SKM-1 treated with dmso at 0.1 percent for 144 hours (cell line): Measurements from ENCODE around the gene EFS.
A peak's percentile ranks its signal among the peaks of the same experiment; 100 is the strongest.
"Not testable (repeated sequence)": the region's sequence is repeated elsewhere in the genome, so short reads cannot be mapped to it uniquely, and the experiment has no call there.

ENCODE experiments used
- DNase-seq: peaks from one replicate; lab custom pipeline; 2025; ENCODE audit not compliant: unreplicated experiment; lab: John Stamatoyannopoulos, UW

The EFS gene

DNA sequence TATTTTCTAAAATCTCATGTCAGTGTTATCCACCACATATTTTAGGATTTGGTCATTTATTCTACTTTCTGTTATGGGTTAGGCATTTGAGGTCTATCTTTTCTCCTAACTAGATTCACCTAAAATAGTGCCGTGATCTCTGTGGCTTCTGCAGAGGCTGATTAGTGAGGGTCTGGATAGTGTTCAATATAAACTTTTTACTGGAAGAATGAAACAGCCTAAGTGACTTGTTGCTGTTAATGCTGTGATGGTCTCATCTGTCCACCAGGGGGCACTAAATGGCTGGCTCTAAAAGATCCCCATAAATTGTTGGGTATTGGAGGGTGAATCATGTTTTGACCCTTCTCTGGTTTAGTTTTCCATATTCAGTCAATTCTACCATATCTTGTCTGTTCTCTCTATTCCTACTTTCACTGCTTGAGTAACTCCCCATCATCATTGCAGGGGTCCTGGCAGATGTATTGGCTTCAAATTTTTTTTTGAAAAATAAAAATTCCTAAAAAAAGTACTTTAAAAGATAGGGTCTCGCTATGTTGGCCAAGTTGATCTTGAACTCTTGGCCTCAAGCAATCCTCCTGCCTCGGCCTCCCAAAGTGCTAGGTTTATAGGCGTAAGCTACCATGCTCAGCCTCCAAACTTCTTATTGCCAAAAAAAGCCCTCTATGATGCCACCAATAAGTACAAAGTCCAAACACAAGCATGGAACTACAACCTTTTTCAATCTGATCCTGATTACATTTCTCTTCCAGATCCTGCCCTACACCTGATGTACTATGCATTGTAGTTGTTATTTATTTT, 36.8 kb downstream of the EFS start:
- DNase-seq = peak; percentile 8

DNA sequence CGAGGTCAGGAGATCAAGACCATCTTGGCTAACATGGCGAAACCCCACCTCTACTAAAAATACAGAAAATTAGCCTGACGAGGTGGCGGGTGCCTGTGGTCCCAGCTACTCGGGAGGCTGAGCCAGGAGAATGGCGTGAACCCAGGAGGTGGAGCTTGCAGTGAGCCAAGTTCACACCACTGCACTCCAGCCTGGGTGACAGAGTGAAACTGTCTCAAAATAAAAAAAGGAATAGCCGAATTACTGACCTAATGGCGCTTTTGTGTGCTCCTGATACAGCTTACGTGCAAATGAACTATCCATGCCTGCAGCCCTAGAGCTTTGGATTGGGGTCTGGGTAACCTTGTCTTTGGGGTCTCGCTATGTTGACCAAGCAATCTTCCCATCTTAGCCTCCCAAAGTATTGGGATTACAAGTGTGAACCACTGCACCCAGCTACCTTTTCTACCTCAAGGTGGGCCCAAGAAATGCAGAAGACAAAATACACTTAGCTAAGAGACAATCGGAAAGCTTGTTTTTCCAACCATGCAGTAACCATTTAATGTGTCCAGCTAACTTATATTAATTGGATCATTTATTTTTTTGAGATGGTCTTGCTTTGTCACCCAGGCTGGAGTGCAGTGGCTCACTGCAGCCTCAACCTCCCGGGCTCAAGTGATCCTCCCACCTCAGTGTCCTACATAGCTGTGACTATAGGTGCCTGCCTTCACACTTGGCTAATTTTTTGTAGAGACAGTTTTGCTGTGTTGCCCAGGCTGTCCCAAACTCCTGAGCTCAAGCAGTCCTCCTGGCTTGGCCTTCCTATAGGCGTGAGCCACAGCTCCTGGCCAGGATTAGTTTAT, 38.3 kb downstream of the EFS start:
- DNase-seq = no peak

DNA sequence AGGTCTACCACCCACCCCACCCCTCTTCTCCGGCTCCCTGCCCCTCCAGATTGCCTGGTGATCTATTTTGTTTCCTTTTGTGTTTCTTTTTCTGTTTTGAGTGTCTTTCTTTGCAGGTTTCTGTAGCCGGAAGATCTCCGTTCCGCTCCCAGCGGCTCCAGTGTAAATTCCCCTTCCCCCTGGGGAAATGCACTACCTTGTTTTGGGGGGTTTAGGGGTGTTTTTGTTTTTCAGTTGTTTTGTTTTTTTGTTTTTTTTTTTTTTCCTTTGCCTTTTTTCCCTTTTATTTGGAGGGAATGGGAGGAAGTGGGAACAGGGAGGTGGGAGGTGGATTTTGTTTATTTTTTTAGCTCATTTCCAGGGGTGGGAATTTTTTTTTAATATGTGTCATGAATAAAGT, 39.2 kb downstream of the EFS start:
- not testable (repeated sequence) for DNase-seq

DNA sequence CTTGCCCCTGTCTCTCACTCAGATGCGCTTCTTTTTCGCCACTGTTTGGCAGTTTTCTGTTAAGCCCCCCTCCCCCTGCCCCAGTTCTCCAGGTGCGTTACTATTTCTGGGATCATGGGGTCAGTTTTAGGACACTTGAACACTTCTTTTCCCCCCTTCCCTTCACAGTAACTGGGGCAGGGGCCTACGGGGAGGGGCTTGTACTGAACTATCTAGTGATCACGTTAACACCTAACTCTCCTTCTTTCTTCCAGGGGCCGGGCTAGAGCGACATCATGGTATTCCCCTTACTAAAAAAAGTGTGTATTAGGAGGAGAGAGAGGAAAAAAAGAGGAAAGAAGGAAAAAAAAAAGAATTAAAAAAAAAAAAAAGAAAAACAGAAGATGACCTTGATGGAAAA, 40.0 kb downstream of the EFS start:
- no peak for DNase-seq

DNA sequence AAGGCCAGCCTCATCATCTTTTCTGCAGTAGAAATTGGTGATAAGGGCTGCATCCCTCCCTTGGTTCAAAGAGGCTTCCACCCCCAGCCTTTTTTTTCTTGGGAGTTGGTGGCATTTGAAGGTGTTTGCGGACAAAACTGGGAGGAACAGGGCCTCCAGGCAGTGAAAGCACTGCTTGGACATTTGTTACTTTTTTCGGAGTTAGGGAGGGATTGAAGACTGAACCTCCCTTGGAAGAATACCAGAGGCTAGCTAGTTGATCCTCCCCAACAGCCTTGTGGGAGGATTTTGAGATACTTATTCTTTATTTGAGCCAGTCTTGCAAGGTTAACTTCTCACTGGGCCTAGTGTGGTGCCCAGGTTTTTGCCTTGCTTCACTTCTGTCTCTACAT, 40.5 kb downstream of the EFS start:
- no peak for DNase-seq

DNA sequence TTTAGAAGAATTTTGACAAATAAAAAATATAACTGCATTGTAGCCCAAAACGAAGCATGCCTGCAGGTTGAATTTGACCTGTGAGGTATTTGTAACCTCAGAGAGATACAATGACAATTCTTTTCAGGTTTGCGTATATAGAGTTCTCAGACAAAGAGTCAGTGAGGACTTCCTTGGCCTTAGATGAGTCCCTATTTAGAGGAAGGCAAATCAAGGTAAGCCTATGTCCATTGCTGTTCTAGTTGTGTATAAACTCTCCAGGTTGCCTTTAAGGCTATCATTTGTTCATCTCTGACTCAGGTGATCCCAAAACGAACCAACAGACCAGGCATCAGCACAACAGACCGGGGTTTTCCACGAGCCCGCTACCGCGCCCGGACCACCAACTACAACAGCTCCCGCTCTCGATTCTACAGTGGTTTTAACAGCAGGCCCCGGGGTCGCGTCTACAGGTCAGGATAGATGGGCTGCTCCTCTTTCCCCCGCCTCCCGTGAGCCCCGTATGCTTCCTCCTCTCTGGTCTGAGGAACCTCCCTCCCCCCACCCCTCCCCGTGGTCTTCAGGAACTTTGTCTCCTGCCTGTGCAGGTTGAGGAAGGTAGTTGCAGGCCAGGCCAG, 41.0 kb downstream of the EFS start:
- no peak for DNase-seq

DNA sequence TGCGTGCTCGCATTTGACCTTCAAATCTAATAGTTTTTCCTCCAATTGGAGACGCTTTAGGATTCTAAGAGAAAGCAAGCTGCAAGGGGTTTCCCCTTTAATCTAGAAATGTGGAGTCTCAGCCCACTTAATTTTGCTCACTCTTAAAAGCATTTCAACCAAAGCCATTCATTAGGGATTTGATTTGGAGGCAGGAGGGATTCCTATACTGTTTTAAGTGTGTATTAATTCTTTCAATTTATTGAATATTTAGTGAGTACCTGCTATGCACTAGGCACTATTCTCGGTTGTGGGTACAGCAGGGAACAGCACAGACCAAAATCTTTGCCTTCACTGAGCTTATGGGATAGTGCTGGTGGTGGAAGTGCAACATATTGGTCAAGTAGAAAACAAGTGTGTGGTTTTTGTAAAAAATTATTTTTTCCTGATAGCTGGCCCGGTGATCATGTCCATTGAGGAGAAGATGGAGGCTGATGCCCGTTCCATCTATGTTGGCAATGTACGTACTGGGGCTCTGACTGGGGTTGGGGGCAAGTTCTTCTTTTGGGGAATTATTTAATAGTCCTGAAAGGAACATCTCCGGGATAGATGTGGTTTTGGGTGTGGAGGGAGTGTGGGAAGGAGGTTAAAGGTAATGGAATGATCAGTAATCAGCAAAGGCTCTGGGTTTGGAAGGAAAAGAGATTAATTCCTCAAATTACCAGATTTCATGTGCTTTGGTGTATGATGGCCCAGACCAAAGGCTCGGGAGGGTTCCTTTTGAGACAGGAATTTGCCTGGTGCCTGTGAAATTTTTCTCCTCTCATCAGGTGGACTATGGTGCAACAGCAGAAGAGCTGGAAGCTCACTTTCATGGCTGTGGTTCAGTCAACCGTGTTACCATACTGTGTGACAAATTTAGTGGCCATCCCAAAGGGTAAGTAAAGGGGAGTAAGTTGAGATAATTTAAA, 42.1 kb downstream of the EFS start:
- no peak for DNase-seq

DNA sequence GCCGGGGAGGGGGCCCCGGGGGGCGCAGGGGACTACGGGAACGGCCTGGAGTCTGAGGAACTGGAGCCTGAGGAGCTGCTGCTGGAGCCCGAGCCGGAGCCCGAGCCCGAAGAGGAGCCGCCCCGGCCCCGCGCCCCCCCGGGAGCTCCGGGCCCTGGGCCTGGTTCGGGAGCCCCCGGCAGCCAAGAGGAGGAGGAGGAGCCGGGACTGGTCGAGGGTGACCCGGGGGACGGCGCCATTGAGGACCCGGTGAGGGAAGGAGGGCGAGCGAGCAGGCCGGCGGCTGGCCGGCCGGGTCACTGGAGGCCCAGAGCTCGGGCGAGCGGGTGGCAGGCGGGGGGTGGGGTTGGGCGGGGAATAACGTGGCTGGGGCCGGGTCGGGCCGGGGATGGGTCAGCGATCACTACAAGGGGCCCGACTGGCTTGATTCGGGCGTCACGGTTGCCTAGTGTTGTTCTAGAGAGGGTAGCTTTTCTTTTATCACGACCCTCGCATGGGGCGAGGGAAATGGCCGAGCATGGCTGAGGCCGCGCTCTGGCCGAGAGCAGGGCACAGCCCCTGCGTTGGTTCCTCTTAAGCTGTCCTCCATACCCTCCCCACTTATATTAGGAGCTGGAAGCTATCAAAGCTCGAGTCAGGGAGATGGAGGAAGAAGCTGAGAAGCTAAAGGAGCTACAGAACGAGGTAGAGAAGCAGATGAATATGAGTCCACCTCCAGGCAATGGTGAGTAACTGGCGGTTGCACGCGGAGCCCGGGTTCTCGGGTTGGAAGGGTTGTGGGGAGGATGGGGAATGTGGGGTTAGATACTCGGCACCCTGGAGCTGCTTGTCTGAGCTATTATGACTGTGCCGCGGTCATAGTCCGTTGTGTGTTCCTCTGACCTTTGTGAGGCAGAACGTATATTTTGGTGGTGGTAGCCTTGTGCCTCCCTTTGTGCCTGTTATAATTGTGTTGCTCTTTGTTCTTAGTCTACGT, 43.1 kb downstream of the EFS start:
- no peak for DNase-seq

DNA sequence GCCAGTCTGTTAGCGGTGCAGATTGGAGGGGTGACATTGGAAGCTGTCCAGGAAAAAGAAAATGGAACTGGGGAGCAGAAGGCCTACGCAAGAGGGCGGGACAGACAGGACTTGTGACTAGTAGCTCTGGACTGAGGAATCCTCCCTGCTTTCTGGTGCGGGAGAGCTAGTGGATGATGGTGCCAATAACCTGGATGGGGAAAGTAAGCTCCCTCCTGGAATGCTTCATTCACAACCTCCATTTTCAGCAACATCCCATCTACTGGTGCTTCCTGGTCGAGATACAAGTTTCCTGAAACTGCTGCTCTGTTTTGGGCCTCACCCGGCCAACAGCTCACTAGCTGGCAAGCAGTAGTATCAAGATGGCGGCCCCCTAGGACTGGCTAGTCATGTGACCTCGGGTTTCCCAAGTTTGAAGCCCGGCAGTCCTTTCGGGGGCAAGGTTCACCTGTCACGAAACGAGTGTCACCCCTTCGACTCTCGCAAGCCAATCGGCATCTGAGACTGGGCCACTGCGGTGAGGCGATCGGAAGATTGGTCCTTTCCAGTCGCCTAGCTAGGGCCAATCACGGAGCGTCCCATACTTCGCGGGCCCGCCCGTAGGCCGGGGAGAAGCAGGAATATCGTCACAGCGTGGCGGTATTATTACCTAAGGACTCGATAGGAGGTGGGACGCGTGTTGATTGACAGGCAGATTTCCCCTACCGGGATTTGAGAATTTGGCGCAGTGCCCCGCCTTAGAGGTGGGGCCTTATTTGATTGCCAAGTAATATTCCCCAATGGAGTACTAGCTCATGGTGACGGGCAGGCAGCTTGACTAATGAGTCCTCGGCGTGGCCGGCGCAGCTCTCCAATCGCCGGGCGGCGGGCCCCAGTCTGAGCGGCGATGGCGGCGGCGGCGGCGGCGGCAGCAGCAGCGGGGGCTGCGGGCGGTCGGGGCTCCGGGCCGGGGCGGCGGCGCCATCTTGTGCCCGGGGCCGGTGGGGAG, 44.1 kb downstream of the EFS start, which contains the start of gene PABPN1:
Gene PABPN1 (plus strand): TSS at position 874 of the 988 bp plus-strand sequence. CDS start 13 bp downstream, at position 887.
- peak; percentile 93 for DNase-seq

DNA sequence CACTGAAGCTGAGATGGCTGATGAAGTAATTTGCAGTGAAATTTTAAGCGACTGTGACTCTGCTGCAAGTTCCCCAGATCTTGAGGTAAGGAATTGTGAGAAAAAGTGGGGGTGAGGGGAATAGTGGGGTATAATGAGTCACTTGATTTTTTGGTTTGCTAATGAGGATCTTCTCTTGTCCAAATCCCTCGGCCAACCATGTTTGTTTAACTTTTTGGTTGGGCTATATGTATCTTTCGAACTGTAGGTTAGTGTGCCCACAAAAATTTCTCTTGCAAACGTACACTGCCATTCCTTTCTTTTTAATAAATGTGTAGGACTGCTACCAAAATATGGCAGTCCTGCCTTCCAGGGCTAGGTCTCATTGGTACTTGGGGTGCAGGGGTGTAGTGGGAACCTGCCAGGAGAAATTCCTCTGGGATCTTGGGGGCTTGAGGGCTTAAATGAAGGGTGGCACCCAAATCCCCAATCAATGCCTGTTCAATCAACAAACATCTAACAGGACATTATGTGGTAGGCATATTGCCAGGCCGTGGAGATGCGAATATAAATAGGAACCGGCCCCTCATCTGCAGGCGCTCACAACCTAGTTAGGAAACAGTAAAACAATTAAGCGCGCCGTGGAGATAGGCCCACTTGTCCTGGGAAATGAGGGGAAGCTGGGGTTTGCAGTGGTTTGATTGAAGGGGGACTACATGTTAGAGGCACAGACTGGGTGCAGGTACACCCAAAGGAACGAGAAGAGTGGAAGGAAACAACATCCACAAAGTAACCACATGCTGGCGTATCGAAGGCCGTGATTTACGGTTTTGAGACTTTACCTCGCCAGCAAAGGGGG, 45.0 kb downstream of the EFS start:
- no peak for DNase-seq

DNA sequence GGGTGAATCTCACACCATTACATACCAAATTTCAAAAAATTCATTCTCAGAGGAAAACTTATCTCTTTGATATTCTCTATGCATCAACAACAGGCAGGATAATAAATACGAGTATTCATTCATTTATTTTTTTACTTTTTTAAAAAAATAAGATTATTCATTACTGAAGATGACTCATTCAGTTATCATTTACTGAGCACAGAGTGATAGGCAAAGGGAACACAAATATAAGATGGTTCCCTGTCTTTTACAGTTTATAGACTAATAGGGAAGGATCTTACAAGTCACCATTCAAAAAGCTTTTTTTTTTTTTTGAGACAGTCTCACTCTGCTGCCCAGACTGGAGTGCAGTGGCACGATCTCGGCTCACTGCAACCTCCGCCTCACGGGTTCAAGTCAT, 48.7 kb downstream of the EFS start:
- no peak for DNase-seq

DNA sequence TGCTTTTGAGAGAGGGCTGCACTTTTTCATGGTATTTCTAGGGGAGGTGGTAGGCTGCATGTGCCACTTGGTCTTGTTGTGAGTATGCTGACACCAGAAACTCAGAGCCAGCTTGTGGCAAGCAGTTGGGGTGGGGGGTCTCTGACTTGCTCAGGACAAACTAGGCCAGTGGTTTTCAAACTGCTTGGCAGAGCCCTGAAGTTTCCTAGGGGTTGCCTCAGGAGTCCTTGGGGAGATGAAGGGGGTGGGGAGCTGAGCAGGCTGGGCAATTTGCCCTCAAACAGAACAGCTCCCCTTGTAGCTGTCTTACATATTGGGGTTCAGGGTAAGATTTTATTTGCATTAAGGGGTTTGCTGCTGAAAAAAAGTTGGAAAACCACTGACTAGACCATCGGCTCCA, 54.4 kb downstream of the EFS start:
- no peak for DNase-seq

DNA sequence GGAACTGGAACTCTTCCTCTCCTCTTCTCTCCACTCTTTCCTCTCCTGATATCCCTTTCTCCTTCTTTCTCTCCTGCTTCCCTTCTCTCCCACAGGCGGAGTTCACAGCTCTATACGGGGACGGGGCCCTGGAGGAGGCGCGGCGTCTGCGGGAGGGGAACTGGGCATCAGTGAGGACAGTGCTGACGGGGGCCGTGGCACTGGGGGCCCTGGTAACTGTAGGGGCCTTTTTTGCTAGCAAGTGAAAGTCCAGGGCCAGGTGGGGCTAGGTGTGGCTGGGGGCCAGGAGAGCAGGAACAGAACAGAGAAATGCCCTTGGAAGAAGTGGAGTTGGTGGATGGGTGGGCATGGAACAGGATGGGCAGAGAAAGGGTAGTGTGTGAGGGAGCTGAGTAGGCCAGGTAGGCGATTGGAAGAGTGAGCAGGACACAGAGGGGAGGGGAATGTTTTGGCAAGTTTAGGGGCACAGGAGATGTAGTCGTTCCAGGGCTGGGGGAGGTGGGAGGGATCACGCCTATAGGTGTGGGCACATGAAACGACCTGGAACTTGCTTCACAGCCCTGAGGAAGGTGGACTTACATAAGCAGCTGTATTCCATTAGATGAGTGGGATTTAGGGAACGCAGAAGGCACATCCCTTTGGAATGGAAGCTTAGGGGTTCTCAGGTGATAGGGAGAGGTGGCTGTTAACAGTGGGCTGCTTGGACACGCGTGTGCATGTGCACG, 56.1 kb downstream of the EFS start:
- no peak for DNase-seq

DNA sequence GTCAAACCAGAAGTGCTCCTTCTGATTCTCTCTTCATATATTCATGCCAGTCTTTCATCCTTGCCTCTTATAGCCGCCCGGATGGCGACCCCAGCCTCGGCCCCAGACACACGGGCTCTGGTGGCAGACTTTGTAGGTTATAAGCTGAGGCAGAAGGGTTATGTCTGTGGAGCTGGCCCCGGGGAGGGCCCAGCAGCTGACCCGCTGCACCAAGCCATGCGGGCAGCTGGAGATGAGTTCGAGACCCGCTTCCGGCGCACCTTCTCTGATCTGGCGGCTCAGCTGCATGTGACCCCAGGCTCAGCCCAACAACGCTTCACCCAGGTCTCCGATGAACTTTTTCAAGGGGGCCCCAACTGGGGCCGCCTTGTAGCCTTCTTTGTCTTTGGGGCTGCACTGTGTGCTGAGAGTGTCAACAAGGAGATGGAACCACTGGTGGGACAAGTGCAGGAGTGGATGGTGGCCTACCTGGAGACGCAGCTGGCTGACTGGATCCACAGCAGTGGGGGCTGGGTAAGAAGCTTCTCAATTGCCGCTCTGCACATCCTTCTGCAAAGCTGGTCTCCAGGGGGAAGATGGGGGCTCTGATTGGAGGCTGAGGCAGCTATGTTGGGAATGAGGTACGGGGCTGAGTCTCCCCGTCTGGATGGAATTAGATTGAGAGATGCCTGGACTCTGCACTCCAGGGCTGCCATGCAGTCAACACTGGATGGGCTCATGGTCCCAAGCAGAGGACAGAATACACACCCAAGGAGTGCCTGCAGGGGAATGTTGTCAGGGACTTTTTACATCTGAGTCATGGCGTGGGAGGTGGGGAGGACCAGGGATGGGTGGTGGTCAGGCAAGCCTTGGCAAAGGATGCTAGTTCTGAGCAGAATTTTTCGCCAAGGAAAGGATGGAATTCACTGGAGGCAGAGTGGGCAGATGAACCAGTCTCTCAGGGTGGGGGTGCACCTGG, 57.0 kb downstream of the EFS start:
- no peak for DNase-seq

DNA sequence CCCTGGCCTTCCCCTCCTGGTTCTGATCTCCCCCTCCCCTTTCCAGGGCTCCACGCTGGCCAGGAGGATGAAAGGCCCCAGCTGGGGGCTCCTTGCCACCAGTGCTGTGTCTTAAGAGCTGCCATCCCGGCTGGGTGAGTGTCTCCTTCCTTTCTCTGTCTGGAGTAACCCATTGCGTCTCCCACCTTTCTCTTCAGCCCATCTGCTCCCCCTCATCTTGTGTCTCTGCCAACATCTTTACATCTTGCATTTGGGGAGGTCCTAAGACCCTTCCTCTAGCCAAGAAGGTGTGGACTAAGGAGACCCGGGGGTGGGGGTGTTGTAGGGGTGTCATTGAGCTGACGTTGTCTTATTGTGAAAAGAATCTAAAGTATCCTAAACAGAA, 57.8 kb downstream of the EFS start:
- DNase-seq = no peak
